HepG2 (cell line): ENCODE measurements around the gene CHAF1A.

Experiments used
- CREM ChIP-seq, 2 experiments: sonication (generic) in 1 of 2; formaldehyde crosslinking in 1 of 2; IDR thresholded peaks; 2 replicates each; pipeline versions ENCODE4 v1.4.0 to v1.6.1; 2016 to 2020; ENCODE audit warnings: antibody characterized with exemption in 1 of 2, mild to moderate bottlenecking in 1 of 2, missing genetic modification reagents in 1 of 2
- SIX4 ChIP-seq: sonication (generic); formaldehyde crosslinking; IDR thresholded peaks from 2 replicates; pipeline ENCODE4 v1.4.0; 2020; ENCODE audit warnings: missing genetic modification reagents
- YY1 ChIP-seq: IDR thresholded peaks from 2 replicates; pipeline ENCODE4 v1.6.1; 2011; ENCODE audit warnings: low read length, low read depth, moderate library complexity, mild to moderate bottlenecking; ENCODE audit not compliant: insufficient read depth, insufficient replicate concordance
- ZNF136 ChIP-seq: sonication (generic); formaldehyde crosslinking; IDR thresholded peaks from 2 replicates; pipeline ENCODE4 v1.8.1; 2022; ENCODE audit warnings: low read depth, mild to moderate bottlenecking, moderate library complexity, missing genetic modification reagents
- ZNF431 ChIP-seq: sonication (generic); formaldehyde crosslinking; IDR thresholded peaks from 2 replicates; pipeline ENCODE4 v1.9.0; 2022; ENCODE audit warnings: missing genetic modification reagents, low read depth, mild to moderate bottlenecking, borderline replicate concordance

- TF ChIP-seq ZNF136 (CRISPR knock-in tag) (no peak), CREM (IDR thresholded peaks at IDR 0.05) (no peak), CREM (CRISPR knock-in tag; IDR thresholded peaks at IDR 0.05) (no peak), ZNF431 (CRISPR knock-in tag) (no peak), SIX4 (CRISPR knock-in tag) (no peak), YY1 (no peak)
These were observed 36.4 kb upstream of the CHAF1A start for GRCh38 chr19:4365791-4366665.
